NCI-H146 treated with DMSO at 0.1 percent for 48 hours (cell line): Measurements from ENCODE around the gene ZFR.

Experiments
- DNase-seq: peaks from one replicate; lab custom pipeline; 2025; ENCODE audit not compliant: unreplicated experiment; lab: John Stamatoyannopoulos, UW

The ZFR gene

GRCh38 chr5:32365623-32366022 lies 78.9 kb downstream of the ZFR start:
- no peak for DNase-seq

GRCh38 chr5:32363030-32363429 lies 81.5 kb downstream of the ZFR start:
- DNase-seq, result no peak

- no peak for DNase-seq
Observed at GRCh38 chr5:32362527-32362926, 82.0 kb downstream of the ZFR start.

- DNase-seq, result no peak
Observed at GRCh38 chr5:32360906-32361305, 83.6 kb downstream of the ZFR start.

- DNase-seq, result no peak
Observed at GRCh38 chr5:32358611-32359010, 85.9 kb downstream of the ZFR start.

GRCh38 chr5:32357658-32358057 lies 86.9 kb downstream of the ZFR start:
- no peak for DNase-seq

- DNase-seq, result no peak
Observed at GRCh38 chr5:32355686-32356085, 88.9 kb downstream of the ZFR start.

GRCh38 chr5:32353420-32353819 lies 91.1 kb downstream of the ZFR start:
- no peak for DNase-seq

- DNase-seq, result no peak
Observed at GRCh38 chr5:32352685-32353084, 91.9 kb downstream of the ZFR start.

GRCh38 chr5:32346869-32347268 lies 97.7 kb downstream of the ZFR start:
- DNase-seq, result no peak

- no peak for DNase-seq
Observed at GRCh38 chr5:32343058-32343672, 101.4 kb downstream of the ZFR start.

- DNase-seq, result no peak
Observed at GRCh38 chr5:32342656-32343055, 101.9 kb downstream of the ZFR start.

- no peak for DNase-seq
Observed at GRCh38 chr5:32339878-32340277, 104.7 kb downstream of the ZFR start.

GRCh38 chr5:32339198-32339597 lies 105.3 kb downstream of the ZFR start:
- no peak for DNase-seq

GRCh38 chr5:32332966-32333365 lies 111.6 kb downstream of the ZFR start:
- no peak for DNase-seq

GRCh38 chr5:32332361-32332760 lies 112.2 kb downstream of the ZFR start:
- DNase-seq, result no peak

GRCh38 chr5:32331935-32332274 lies 112.6 kb downstream of the ZFR start:
- DNase-seq, result no peak

- no peak for DNase-seq
Observed at GRCh38 chr5:32331217-32331934, 113.2 kb downstream of the ZFR start.

- DNase-seq, result no peak
Observed at GRCh38 chr5:32330126-32330971, 114.2 kb downstream of the ZFR start.

- DNase-seq, result no peak
Observed at GRCh38 chr5:32329395-32329834, 115.1 kb downstream of the ZFR start.

- DNase-seq, result no peak
Observed at GRCh38 chr5:32326216-32326772, 118.2 kb downstream of the ZFR start.

GRCh38 chr5:32325616-32326015 lies 118.9 kb downstream of the ZFR start:
- no peak for DNase-seq
